RWPE2 (cell line): ENCODE measurements around the gene NBDY.

ENCODE experiments used
- ATAC-seq: fragments of 200-7000 bp; cut with Tn5 transposase; 3 replicates; pipeline ENCODE4 v1.9.1; 2021; ENCODE audit warnings: low read depth
- DNase-seq: peaks from one replicate; pipeline ENCODE4 v3.0.0-alpha.2; 2020; ENCODE audit warnings: low spot score
- H3K27ac ChIP-seq: fragments of 450-650 bp; 2 replicates; pipeline ENCODE4 v1.5.1; 2017; ENCODE audit warnings: mild to moderate bottlenecking; ENCODE audit not compliant: poor library complexity, severe bottlenecking
- H3K27me3 ChIP-seq: fragments of 250-450 bp; sonication (Bioruptor Pico); 2 replicates; pipeline ENCODE4 v1.5.1; 2021; ENCODE audit warnings: mild to moderate bottlenecking, moderate library complexity; ENCODE audit not compliant: insufficient read depth, poor library complexity, severe bottlenecking
- H3K36me3 ChIP-seq: fragments of 250-450 bp; sonication (Bioruptor Pico); 2 replicates; pipeline ENCODE4 v1.5.1; 2020; ENCODE audit warnings: low read depth, mild to moderate bottlenecking, moderate library complexity
- H3K4me1 ChIP-seq: fragments of 250-450 bp; sonication (Bioruptor Pico); 2 replicates; pipeline ENCODE4 v1.5.1; 2021; ENCODE audit warnings: mild to moderate bottlenecking, moderate library complexity; ENCODE audit not compliant: insufficient read depth, poor library complexity, severe bottlenecking
- H3K4me3 ChIP-seq: fragments of 250-450 bp; sonication (Bioruptor Pico); 2 replicates; pipeline ENCODE4 v1.5.1; 2021; ENCODE audit warnings: mild to moderate bottlenecking, moderate library complexity; ENCODE audit not compliant: severe bottlenecking
- H3K9me3 ChIP-seq: fragments of 250-450 bp; sonication (Bioruptor Pico); 2 replicates; pipeline ENCODE4 v1.5.1; 2021; ENCODE audit warnings: mild to moderate bottlenecking, moderate library complexity; ENCODE audit not compliant: severe bottlenecking
- CTCF ChIP-seq: fragments of 450-650 bp; IDR thresholded peaks from one replicate; pipeline ENCODE4 v1.5.1; 2017; ENCODE audit warnings: mild to moderate bottlenecking, moderate library complexity; ENCODE audit not compliant: poor library complexity, severe bottlenecking

Gene NBDY

GRCh38 chrX:56813318-56813837 lies 84.3 kb downstream of the NBDY start:
- no peaks in the 10 kb centered on the region for H3K27me3 ChIP-seq
- peak; percentile 96 for ATAC-seq
- no peak for TF ChIP-seq CTCF
- no peaks in the 10 kb centered on the region for H3K36me3 ChIP-seq
- H3K9me3 ChIP-seq: no peaks in the 10 kb centered on the region
- H3K4me1 ChIP-seq: peaks cover 15% of the 10 kb centered on the region
- H3K27ac ChIP-seq: peak overlapping the region; percentile 49
- H3K4me3 ChIP-seq: no peak overlapping the region
- DNase-seq: peak; percentile 80

DNA sequence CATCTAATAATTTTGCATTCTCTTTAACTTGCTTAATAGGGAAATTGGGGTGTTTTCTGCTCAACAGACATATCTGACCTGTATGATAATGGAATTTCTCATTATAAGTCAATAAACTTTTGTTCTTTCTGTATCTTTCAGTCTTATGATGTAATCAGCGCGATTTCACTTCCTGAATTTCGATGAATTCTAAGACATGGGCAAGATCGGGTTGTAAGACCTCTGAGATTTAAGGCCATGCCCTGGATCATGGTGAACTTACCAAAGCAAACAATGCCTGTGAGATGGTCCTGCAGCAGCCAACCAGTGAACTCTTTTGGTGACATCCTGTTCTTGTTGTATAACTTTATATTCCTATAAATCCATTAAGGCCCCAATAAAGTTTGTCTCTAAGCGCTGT lies 88.1 kb downstream of the NBDY start:
- DNase-seq (no peak), ATAC-seq (no peak)
- Histone ChIP-seq H3K4me1 (peaks cover 15% of the 10 kb centered on the region), H3K27ac (no peak overlapping the region), H3K36me3 (no peaks in the 10 kb centered on the region), H3K4me3 (no peak overlapping the region), H3K9me3 (no peaks in the 10 kb centered on the region), H3K27me3 (no peaks in the 10 kb centered on the region)
- TF ChIP-seq CTCF: no peak

- DNase-seq (no peak), ATAC-seq (no peak)
- Histone ChIP-seq H3K4me1 (no peaks in the 10 kb centered on the region), H3K27ac (no peak overlapping the region), H3K27me3 (no peaks in the 10 kb centered on the region), H3K9me3 (no peaks in the 10 kb centered on the region), H3K4me3 (no peak overlapping the region), H3K36me3 (no peaks in the 10 kb centered on the region)
- no peak for TF ChIP-seq CTCF
These were observed 97.0 kb downstream of the NBDY start for GRCh38 chrX:56826020-56826419.

GRCh38 chrX:56833626-56834025 lies 104.6 kb downstream of the NBDY start:
- DNase-seq (no peak), ATAC-seq (no peak)
- Histone ChIP-seq H3K9me3 (no peaks in the 10 kb centered on the region), H3K36me3 (no peaks in the 10 kb centered on the region), H3K27ac (no peak overlapping the region), H3K27me3 (no peaks in the 10 kb centered on the region), H3K4me3 (no peak overlapping the region), H3K4me1 (no peaks in the 10 kb centered on the region)
- no peak for TF ChIP-seq CTCF

- no peak for DNase-seq
- ATAC-seq: no peak
- H3K4me1 ChIP-seq: no peaks in the 10 kb centered on the region
- H3K4me3 ChIP-seq: no peak overlapping the region
- no peaks in the 10 kb centered on the region for H3K36me3 ChIP-seq
- H3K27ac ChIP-seq: no peak overlapping the region
- no peaks in the 10 kb centered on the region for H3K27me3 ChIP-seq
- no peak for TF ChIP-seq CTCF
- no peaks in the 10 kb centered on the region for H3K9me3 ChIP-seq
These were observed 124.4 kb downstream of the NBDY start for GRCh38 chrX:56853436-56853835.
